ENCODE results near the gene SLC25A39. TPM values are rescaled to one million over a fixed set of nuclear protein-coding genes. Genes with fewer than 3 reads are reported as not detected.

SLC25A39 gene
- total RNA-seq, 1 donor from 2014 or later: 172 TPM

DNA sequence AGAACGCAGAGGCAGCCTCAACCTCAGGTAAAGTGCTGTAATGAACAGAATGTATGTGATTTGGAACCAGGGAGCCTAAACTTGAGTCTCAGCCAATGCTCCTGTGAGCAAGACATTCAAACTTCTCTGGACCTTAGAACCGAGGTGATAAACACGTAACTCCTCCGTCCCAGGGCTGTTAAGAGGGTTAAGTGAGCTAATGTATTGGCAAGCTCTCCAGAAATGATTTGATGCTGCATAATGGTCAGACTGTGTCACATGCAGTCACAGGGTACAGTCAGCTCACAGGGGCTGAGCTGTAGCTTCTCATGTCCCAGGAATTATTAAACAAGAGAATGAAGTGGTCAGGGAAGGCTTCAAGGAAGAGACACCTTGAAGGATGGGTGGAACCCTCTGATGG lies 46.6 kb downstream of the SLC25A39 start:
- Mint-ChIP-seq H3K27me3 (peaks cover 12% of the 10 kb centered on the region), H3K27ac (no peak overlapping the region)

GRCh38 chr17:44273607-44274006 lies 51.0 kb downstream of the SLC25A39 start:
- DNase-seq: no peak
- H3K4me3 Mint-ChIP-seq: no peak overlapping the region
- no peaks in the 10 kb centered on the region for H3K36me3 Mint-ChIP-seq (ENCODE audit: low read depth)
- intact Hi-C loops (cut with micrococcal nuclease): no loop called here
- peaks cover 7% of the 10 kb centered on the region for H3K27me3 Mint-ChIP-seq
- no peaks in the 10 kb centered on the region for H3K4me1 Mint-ChIP-seq
- H3K27ac Mint-ChIP-seq: no peak overlapping the region
- no peaks in the 10 kb centered on the region for H3K9me3 Mint-ChIP-seq

More for the DNA sequence above, 46.6 kb downstream of the SLC25A39 start:
- Mint-ChIP-seq H3K9me3 (no peaks in the 10 kb centered on the region), H3K36me3 (ENCODE audit: low read depth) (no peaks in the 10 kb centered on the region), H3K4me3 (no peak overlapping the region), H3K4me1 (peaks cover 9% of the 10 kb centered on the region)
- intact Hi-C loops (cut with micrococcal nuclease): no loop called here
- DNase-seq: no peak

- H3K9me3 Mint-ChIP-seq: no peaks in the 10 kb centered on the region
- intact Hi-C loops (cut with micrococcal nuclease): no loop called here
- no peaks in the 10 kb centered on the region for H3K4me1 Mint-ChIP-seq
- no peak for DNase-seq
- peaks cover 7% of the 10 kb centered on the region for H3K27me3 Mint-ChIP-seq
- no peak overlapping the region for H3K27ac Mint-ChIP-seq
- H3K36me3 Mint-ChIP-seq (ENCODE audit: low read depth): no peaks in the 10 kb centered on the region
- no peak overlapping the region for H3K4me3 Mint-ChIP-seq
Observed at GRCh38 chr17:44272954-44273353, 51.7 kb downstream of the SLC25A39 start.

- DNase-seq: no peak
- Mint-ChIP-seq H3K36me3 (ENCODE audit: low read depth) (no peaks in the 10 kb centered on the region), H3K9me3 (no peaks in the 10 kb centered on the region), H3K27ac (no peak overlapping the region), H3K4me3 (no peak overlapping the region), H3K4me1 (no peaks in the 10 kb centered on the region), H3K27me3 (peaks cover 7% of the 10 kb centered on the region)
- intact Hi-C loops (cut with micrococcal nuclease): no loop called here
Observed at GRCh38 chr17:44272321-44272951, 52.2 kb downstream of the SLC25A39 start.

Other genes with a start within 250 kb of the SLC25A39 start
- gene HDAC5, start 201.2 kb downstream of the SLC25A39 start, total RNA-seq: 16.1 and 17.7 TPM in 2 replicates
- 23.8 and 24.5 TPM in 2 replicates for gene HROB, start 182.9 kb downstream of the SLC25A39 start, total RNA-seq
- 0.09 and 0.78 TPM in 2 replicates for gene ASB16, start 154.1 kb downstream of the SLC25A39 start, total RNA-seq
- gene TMUB2, start 137.9 kb downstream of the SLC25A39 start, total RNA-seq: 16.1 and 19.0 TPM in 2 replicates
- 105 and 118 TPM in 2 replicates for gene ATXN7L3, start 124.9 kb downstream of the SLC25A39 start, total RNA-seq
- 193 and 195 TPM in 2 replicates for gene UBTF, start 105.1 kb downstream of the SLC25A39 start, total RNA-seq
- gene SLC4A1, start 56.7 kb downstream of the SLC25A39 start, total RNA-seq: not detected in 2 replicates
- 0.42 TPM in 1 of 2 replicates, not detected in the other for gene RUNDC3A, start 16.2 kb downstream of the SLC25A39 start, total RNA-seq
- gene GRN, start 20.5 kb upstream of the SLC25A39 start, total RNA-seq: 33.0 and 34.6 TPM in 2 replicates
- gene FAM171A2, start 39.0 kb upstream of the SLC25A39 start, total RNA-seq: 0.21 and 0.26 TPM in 2 replicates
- gene ITGA2B, start 64.8 kb upstream of the SLC25A39 start, total RNA-seq: 0.65 and 0.85 TPM in 2 replicates
- 43.6 and 46.4 TPM in 2 replicates for gene GPATCH8, start 178.6 kb upstream of the SLC25A39 start, total RNA-seq
- gene FZD2, start 232.7 kb upstream of the SLC25A39 start, total RNA-seq: not detected in 2 replicates